Fibroblast of upper back skin (primary cell): ENCODE data around the gene APOL1.

Experiments used
- DNase-seq: peaks from one replicate; pipeline ENCODE4 v3.0.0-alpha.2; 2013

The APOL1 gene

DNA sequence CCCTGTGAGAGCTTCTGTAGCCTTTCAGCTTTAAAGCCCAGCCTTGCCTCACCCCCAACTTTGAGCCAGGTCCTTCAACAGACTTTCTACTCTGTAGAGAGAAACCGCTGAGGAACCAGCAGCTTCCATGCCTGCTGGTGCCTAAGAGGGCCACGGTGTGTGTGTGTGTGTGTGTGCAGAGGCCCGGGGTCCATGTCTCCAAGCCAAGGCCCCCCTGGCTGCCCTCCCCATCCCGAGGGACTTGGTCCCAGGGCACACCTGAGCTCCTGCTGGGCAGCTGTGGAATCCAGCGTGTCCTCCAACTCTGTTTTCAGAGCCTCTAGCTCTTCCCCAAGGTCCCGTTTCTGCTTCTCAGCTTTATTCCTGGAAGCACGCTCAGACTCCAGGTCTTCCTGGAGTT is 42.3 kb downstream of the APOL1 start:
- no peak for DNase-seq

DNA sequence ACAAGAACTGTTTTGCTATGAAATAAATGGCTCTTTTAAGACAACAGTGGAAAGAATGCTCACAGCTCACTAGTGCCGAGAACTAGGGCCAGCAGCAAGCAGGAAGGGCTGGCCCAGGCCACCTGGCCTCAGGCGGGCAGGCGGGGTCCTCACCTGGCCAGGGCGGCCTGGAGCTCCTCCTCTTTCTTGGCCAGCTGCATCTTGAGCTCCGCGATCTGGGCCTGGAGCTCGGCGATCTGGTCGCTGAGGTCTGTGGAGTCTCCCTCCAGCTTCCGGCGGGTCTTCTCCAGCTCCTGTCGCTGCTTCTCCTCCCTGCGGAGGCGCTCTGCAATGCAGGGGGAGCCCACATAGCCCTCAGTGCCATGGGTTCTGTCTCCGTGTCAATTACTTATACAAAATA is 43.8 kb downstream of the APOL1 start:
- no peak for DNase-seq

DNA sequence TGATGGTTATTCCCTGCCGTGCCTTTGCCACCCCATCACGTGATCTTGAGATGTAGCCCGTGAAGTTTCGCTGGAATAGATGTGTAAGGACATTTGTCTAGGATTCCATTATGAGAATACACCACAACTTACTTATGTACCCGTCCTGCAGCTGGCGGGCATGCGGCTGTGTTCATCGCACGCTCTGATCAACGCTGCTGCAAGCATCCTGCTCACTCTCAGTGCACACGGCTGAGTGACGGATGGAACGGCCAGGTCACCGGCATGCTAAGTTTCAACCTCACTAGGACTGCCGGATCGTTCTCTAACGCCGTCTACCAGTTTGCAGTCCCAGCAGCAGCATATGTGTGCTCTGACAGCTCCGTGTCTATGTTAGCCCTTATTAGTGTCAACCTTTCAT is 44.6 kb downstream of the APOL1 start:
- DNase-seq = no peak

DNA sequence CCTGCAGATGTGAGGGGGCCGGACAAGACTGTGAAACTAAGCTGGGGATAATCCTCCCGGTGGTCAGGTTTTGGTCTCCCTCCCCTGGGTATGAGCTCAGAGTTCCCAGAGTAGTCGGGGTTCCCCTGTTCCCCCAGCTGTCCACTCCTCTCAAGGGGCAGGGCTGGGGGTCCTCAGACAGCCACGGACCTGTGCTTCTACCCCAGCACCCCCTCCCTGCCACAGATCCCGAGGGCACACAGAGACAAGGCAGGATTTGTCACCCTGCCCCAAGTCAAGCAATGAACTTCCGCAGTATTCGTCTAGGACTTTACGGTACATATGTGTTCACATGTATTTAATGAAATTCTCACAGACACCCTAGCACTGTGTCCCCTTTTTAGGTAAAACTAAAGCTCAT is 45.2 kb downstream of the APOL1 start:
- no peak for DNase-seq

DNA sequence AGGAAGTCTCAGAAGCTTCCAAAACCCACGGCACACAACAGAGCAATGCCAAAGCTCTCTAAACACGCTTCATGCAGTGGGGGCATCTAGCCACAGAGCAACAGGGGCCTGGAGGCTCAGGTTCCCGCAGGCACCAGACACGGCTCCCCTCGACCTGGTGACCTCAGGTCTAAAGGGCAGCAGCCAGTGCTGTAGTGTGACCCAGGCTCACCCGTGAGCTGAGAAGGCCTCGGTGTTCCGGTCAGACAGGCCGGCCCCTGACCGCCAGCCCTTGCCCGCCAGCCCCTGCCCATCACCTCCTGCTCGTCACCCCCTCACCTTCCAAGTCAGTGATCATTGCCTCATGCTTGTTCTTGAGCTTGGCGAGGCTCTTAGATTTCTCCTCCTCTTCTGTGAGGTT is 45.7 kb downstream of the APOL1 start:
- no peak for DNase-seq

DNA sequence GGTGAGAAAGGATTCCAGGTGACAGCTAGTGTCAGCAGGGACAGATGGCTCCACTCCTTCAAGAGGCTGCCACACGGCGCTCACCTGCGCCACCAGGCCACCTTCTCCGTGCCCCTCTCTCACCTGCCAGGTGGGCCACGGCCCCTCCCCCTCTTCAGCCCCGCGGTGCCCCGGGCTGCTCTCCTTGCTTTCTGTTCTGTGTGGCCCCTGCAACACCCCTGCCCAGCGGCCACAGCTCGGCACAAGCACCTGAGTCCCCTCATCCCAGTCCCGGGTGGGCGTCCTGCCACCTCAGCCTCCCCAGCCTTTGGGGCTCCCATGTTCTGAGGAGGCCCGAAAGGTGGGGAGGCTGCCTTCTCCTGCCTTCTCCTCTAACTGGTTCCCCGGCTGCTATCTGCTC is 46.4 kb downstream of the APOL1 start:
- DNase-seq = no peak

DNA sequence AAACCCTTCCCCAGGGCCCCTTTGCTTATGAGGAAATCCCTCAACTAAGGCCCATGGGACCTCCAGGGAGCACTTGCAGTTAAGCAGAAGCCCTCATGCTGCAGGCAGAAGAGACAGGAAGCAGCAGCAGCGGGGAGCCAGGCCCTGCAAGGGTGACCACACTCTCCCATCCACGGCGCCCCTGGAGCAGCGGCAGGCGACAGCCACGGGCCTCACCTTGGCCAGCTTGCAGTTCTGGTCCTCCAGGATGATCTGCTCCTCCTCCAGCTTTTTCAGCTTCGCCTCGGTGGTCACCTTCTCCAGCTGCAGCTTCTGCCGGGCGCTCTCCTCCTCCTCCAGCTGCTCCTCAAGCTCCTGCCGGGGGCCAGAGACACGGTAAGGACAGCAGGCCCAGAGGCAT is 47.0 kb downstream of the APOL1 start:
- DNase-seq = no peak

DNA sequence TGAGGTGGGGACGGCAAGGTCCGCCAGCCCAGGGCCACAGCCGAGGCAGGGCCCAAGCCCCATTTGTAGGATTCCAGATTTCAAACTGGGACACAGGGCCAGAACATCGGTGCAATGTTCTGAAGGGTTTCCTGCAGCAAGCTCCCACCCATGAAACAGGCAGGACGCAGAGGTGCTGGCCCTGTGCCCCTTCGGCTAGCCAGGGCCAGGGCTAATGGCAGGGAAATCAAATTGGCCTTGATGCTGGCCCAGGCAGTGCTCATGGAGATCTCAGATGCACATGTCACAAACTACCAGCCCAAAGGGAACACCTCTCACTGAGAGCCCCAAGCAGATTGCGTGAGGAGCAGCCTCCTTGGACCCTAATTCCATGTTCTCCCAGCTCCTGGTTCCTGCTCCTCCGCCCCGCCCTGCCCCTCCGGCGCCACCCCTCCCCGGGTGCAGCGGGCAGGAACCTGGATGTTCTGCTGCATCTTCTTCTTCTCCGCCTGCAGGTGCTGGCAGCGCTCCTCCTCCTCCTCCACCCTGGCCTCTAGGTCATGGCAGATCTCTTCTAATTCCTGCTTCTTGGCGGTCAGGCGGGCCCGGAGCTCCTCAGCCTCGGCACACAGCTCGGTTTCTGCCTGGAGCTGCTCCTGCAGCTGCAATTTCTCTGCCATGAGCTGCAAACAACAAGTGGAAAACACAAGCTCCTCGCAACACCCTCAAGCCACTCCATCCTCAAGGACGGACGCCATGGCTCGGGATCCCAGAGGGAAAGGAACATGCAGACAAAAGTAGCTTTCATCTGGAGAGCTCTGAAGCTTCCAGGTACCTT is 47.7 kb downstream of the APOL1 start:
- no peak for DNase-seq

DNA sequence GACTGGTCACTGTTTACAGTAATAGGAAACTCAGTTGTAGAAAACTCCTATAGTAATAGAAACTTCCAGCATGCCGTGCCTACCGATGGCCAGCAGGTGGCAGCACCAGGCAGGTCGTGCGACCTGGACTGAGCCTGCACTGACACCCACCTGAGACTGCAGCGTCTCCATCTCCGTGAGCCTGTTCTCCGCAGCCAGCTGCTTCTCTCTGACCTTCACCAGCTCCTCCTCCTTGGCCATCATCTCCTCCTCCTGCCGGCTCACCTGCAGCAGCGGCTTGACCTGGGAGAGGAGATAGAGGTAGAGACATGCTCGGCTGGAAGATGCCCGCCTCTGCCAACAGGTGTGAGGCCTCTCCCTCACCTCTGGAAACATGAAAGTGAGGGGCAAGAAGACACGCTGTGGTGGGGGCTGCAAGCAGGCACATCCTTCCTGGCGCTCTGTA is 48.5 kb downstream of the APOL1 start:
- DNase-seq = peak; percentile 63

DNA sequence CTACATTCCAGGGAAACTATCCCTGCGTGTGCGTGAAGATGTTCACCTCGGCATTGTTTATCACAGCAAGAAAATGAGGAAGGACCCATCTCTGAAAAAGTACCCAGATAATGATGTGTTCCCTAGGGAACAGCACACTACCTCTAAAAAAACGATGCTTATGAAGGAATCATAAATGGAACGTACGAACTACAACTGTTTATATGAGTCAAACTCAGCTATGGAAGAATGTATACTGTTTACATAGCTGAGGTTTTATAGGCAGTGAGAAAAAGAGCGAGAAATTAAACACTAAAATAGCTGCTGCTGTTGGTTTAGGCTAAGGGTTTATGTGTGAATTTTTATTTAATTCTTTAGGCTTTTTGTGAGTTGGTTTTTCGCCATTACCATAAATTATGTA is 48.9 kb downstream of the APOL1 start:
- DNase-seq = peak; percentile 32

DNA sequence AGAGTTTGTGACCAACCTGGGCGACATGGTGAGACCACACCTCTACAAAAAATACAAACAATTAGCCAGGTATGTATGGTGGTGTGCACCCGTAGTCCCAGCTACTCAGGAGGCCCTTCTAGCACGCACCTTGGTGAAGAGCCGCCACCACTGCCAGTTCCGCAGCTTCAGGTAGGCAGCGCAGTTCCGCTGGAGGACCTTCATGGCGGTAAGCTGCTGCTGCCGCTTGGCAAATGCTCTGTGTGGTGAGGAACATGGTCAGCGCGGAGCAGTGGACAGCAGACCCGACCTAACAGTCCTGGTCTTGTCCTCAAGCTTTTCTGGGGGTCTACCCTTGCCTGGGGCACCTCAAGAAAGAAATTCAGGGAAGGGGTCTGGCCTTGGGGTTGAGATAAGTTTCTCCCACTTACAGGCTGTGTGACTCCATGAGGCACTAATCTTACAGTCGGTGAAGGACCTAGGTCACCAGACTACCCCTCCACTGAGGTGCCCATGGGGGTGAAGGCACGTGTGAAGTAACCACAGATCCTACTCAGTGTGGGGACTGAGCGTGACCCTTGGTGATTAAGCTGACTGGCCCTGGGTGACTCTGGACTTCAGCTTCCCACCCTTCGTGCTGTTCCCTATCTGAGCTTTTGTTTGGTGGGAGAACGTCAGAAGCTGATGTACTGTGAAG is 49.6 kb downstream of the APOL1 start:
- DNase-seq = no peak

DNA sequence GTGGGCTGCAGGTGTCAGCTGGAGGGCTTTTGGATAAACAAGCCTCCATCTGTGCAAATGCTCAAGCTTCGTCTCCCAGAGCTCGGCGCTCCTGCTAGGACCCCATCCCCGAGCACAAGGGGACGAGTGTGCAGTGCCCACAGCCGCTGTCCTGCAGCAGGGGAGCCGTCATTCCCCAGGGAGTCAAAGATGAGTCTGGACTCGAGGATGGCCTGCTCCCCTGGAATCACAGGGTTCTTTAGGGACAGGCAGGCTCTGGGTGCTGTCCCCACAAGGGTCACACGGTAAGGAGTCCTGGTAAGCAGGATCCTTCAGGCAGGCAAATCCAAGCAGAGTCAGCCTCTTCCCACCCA is 50.2 kb downstream of the APOL1 start:
- no peak for DNase-seq

DNA sequence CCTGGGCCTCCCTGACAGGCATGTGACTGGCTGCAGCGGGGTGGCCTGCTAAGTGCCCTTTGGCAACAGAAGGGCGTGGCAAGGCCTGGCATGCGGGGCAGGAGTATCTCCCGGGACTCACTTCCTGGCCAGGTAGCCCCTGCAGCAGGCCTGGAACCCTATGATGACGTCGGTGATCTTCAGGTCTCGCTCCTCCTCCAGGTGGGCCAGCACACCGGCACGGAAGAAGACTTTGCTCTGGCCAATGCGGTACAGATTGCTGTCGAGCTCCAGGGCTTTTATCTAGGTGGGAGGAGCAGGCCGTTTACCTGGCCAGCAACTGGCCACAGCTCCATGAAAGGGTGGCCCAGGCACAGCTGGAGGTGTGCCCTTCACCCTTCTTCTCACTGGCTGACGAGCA is 50.9 kb downstream of the APOL1 start:
- DNase-seq = no peak

DNA sequence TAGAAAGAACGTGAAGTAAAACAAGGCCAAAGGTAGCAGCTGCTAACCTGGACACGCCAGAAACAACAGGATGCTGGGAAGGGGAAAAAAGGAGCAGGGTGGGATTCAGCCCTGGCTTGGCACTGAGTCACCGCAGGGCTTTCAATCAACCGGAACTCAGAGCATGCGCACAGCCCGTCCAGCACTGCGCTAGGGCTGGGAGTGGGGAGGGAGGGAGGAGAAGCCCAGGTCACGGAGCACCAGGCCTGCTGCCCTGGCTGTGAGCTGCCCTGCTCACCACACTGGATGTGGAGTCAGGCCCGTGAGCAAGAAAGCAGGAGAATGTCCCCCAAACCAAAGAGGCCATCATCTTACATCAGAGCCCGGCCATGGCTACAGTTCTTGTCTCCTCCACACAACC is 51.5 kb downstream of the APOL1 start:
- DNase-seq = no peak

DNA sequence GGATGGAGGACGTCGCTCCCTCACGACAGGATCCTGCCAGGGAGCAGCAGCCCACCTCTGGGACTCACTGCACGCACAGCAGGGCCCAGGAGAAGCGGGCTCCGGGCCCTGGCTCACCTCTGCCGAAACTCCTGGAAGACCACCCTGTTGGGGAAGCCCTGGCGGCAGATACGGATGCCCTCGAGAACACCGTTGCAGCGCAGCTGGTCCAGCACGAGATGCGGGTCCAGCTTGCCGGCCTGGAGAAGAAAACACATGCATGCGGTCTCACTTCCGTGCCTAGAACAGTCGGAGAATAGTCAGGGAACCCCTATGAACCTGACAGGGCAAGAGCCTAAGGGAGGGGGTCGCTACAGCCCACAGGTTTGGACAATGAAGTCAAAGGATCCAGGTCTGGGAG is 52.9 kb downstream of the APOL1 start:
- DNase-seq = no peak

DNA sequence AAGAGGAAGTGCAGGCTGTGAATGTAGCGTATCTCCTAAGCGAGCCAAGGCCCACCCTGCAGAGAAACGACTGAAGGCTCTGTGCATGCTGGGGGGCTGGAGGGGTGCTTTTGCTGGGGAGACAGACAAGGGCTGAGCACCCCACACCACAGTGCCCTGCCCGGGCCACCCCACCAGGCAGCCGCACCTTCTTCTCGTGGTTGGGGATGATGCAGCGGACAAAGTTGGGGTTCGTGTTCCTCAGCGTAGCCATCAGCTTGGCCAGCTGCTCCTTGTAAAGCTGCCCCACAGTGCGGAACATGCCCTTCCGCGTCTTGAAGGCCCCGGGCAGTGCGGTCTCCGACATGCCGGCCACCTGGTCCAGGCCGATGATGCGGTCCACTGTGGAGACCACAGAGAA is 53.3 kb downstream of the APOL1 start:
- DNase-seq = no peak

DNA sequence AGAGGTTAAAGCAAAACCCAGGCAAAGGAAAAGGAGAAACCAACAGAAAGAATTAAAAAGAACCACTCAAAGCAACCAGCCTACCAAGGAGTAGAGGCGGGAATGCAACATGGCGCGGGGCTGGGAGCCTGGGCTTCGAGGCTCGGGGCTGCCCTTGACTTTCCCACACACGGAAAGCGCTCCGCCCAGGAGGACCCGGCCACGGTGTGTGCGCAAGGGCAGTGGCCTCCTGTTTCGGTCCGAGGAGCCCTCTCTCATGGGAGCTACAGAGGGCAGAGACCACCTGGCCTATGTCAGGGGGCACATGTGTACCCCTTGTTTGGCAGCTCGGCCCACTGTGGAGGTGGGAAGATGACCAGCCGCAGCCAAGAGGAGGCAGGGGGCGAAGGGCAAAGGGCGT is 55.9 kb downstream of the APOL1 start:
- no peak for DNase-seq

DNA sequence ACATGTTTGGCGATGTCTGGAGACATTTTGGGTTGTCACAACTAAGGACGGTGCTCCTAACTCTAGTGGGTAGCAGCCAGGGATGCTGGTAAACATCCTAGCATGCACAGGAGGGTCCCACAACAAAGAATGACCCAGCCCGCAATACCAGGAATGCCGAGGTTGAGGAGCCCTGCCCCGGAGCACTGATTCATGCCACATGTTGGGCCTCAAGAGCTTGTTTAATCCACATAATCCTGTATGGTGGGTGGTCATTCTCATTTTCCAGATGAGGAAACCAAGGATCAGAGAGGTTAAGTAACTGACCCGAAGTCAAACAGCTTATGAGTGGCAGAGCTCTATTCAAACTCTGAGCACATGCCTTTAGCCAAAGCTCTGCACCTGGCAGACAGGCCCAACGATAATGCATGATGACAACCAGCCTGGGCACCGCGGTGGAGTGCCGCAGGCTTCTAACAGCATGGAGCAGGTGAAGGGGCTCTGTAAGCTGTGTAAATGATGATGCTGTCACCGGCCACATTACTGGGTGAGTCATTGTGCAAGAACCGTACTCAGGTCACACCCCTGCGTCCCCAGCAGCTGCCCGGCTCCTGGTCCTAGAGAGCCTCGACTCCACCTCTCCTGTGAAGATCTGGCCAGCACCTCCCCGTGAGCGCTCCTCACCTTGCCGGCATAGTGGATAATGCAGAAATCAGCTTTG is 58.6 kb downstream of the APOL1 start:
- DNase-seq = no peak

DNA sequence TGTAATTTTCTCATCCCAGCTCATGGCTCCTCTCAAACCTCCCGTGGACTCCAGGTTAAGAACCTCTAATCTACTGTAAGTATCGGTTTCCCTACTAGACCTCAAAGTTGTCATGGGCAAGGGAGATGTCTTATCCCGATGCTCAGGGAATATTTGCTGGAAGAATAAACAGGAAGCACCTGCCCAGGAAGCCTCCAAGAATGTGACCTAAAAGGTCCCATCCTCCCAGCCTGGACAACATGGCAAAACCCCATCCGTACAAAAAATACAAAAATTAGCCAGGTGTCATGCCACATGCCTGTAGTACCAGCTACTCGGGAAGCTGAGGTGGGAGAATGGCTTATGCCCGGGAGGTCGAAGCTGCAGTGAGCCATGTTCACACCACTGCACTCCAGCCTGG is 62.4 kb downstream of the APOL1 start:
- DNase-seq = no peak

DNA sequence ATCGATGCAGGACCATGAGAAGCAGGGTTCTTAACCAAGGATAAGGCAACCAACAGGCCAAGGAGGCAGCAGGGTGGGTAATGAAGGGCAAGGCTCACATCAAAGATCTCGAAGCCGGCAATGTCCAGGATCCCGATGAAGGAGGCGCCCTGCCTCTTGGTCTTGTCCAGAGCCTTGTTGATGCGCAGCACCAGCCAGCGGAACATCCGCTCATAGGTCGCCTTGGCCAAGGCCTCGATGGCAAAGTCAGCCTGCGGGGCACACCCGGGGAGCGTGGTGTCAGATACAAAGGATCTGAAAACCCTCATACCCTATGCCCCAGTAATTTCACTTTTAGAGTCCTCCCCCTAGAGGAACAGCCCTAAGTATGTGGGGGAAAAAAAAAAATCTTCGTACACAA is 63.5 kb downstream of the APOL1 start:
- DNase-seq = no peak
